HepG2 (cell line): Measurements from ENCODE around the gene CTNNBL1. TPM values are rescaled to one million over a fixed set of nuclear protein-coding genes. Genes with fewer than 3 reads are reported as not detected.

ENCODE experiments used
- ATAC-seq: fragments of 200-7000 bp; cut with Tn5 transposase; 3 replicates; pipeline ENCODE4 v1.9.1; 2020; ENCODE audit warnings: mild to moderate bottlenecking, moderate library complexity
- BruUV-seq: library from RNA; stranded (reverse); fragments of 400-500 nt; replicated peaks from 2 replicates; lab custom pipeline; 2021; lab: Mats Ljungman, UMichigan
- CTCF ChIA-PET: fragments of 300-600 bp; formaldehyde crosslinking; extraction: SDS; loops from one replicate; lab custom pipeline; 2021; ENCODE audit warnings: low total read pairs, inconsistent platforms, low intra/inter-chr PET ratio; lab: Yijun Ruan, JAX
- POLR2A ChIA-PET: fragments of 350-600 bp; sonication (Branson Sonifier 250); formaldehyde crosslinking; loops from one replicate; lab custom pipeline; 2020; ENCODE audit warnings: antibody characterized with exemption, inconsistent platforms; lab: Yijun Ruan, JAX
- DNase-seq: peaks from one replicate; pipeline ENCODE4 v3.0.0-alpha.2; 2015; ENCODE audit warnings: low spot score
- FAIRE-seq: peaks from 3 replicates; lab custom pipeline; 2011; peaks lifted over from hg19 to GRCh38; lab: Jason Lieb, UNC
- H2AFZ ChIP-seq: one replicate; pipeline ENCODE4 v1.6.1; 2011; ENCODE audit warnings: low read length, inconsistent platforms
- H3K27ac ChIP-seq: fragments of 300-600 bp; 3 replicates; pipeline ENCODE4 v1.8.0; 2011; ENCODE audit warnings: mixed run types, mild to moderate bottlenecking, mixed read lengths, low read length, inconsistent platforms; ENCODE audit not compliant: insufficient read depth; ENCODE audit errors: extremely low read length
- H3K27me3 ChIP-seq, 2 experiments: fragments of 200-600 bp in 1 of 2; 2 replicates in 1 of 2; 3 replicates in 1 of 2; pipeline versions ENCODE4 v1.6.0 to v1.8.0; 2011; ENCODE audit warnings: low read length in 2 of 2, mild to moderate bottlenecking in 2 of 2, moderate library complexity in 2 of 2, inconsistent platforms in 1 of 2; ENCODE audit not compliant: insufficient read depth in 2 of 2, control insufficient read depth in 1 of 2
- H3K36me3 ChIP-seq, 2 experiments: fragments of 200-600 bp in 1 of 2; replicated peaks in 1 of 2; 2 replicates in 1 of 2; 3 replicates in 1 of 2; pipeline versions ENCODE4 v1.5.1 to v1.8.0; 2011; ENCODE audit warnings: low read length in 2 of 2, inconsistent platforms in 1 of 2; ENCODE audit not compliant: insufficient read depth in 2 of 2, control insufficient read depth in 1 of 2
- H3K4me1 ChIP-seq: 2 replicates; pipeline ENCODE4 v1.5.1; 2012; ENCODE audit warnings: low read length, inconsistent platforms; ENCODE audit not compliant: insufficient read depth
- H3K4me2 ChIP-seq: 2 replicates; pipeline ENCODE4 v1.6.0; 2011; ENCODE audit warnings: low read depth, low read length, inconsistent platforms
- H3K4me3 ChIP-seq, 3 experiments: fragments of 200-600 bp in 1 of 3; sonication (generic), shearing (Covaris generic) in 1 of 3; replicated peaks in 1 of 3; 2 replicates each; pipeline ENCODE4 v1.5.1; 2011 to 2016; ENCODE audit warnings: low read length in 3 of 3, inconsistent platforms in 2 of 3, low read depth in 2 of 3, mild to moderate bottlenecking in 2 of 3, control low read depth in 1 of 3, mixed read lengths in 1 of 3; ENCODE audit not compliant: insufficient read depth in 1 of 3
- H3K79me2 ChIP-seq: one replicate; pipeline ENCODE4 v1.6.1; 2011; ENCODE audit warnings: low read length, inconsistent platforms; ENCODE audit not compliant: insufficient read depth
- H3K9ac ChIP-seq: 2 replicates; pipeline ENCODE4 v1.6.0; 2011; ENCODE audit warnings: mild to moderate bottlenecking, low read depth, low read length, inconsistent platforms; ENCODE audit not compliant: insufficient read depth
- H3K9me3 ChIP-seq: 2 replicates; pipeline ENCODE4 v1.5.1; 2012; ENCODE audit warnings: mild to moderate bottlenecking, low read length
- H4K20me1 ChIP-seq: 2 replicates; pipeline ENCODE4 v1.6.0; 2011; ENCODE audit warnings: inconsistent platforms, mild to moderate bottlenecking, low read length, moderate library complexity; ENCODE audit not compliant: insufficient read depth
- AGO2 ChIP-seq: fragments of 200-400 bp; formaldehyde crosslinking; optimal IDR thresholded peaks from 2 replicates; pipeline ENCODE3; 2017; ENCODE audit warnings: mild to moderate bottlenecking, low read depth, low read length, moderate library complexity
- ARNT ChIP-seq: fragments of 450-650 bp; IDR thresholded peaks from 2 replicates; pipeline ENCODE4 v1.6.1; 2017
- DNMT1 ChIP-seq: sonication (generic); formaldehyde crosslinking; IDR thresholded peaks from 2 replicates; pipeline ENCODE4 v1.5.1; 2020; ENCODE audit warnings: mild to moderate bottlenecking, missing genetic modification reagents
- EP300 ChIP-seq, 3 experiments: sonication (generic) in 1 of 3; formaldehyde crosslinking in 1 of 3; IDR thresholded peaks; 2 replicates each; pipeline versions ENCODE4 v1.5.1 to v1.6.1; 2011 to 2020; ENCODE audit warnings: low read depth in 2 of 3, low read length in 2 of 3, borderline replicate concordance in 1 of 3, improper control_type of control experiment in 1 of 3, mild to moderate bottlenecking in 1 of 3, missing genetic modification reagents in 1 of 3, moderate library complexity in 1 of 3
- FOXA3 ChIP-seq: IDR thresholded peaks from 2 replicates; pipeline ENCODE4 v1.6.1; 2016; ENCODE audit warnings: missing genetic modification reagents, missing compliant biosample characterization
- GATAD1 ChIP-seq: IDR thresholded peaks from 2 replicates; pipeline ENCODE4 v1.6.1; 2016; ENCODE audit warnings: missing genetic modification reagents, missing compliant biosample characterization
- HIVEP1 ChIP-seq: sonication (generic); formaldehyde crosslinking; IDR thresholded peaks from 2 replicates; pipeline ENCODE4 v1.4.0; 2020; ENCODE audit warnings: mild to moderate bottlenecking, missing genetic modification reagents
- HMG20B ChIP-seq: conservative IDR thresholded peaks from 2 replicates; pipeline ENCODE4 v1.6.1; 2016; ENCODE audit warnings: missing genetic modification reagents, missing compliant biosample characterization
- HNF4G ChIP-seq, 2 experiments: sonication (generic) in 1 of 2; formaldehyde crosslinking in 1 of 2; IDR thresholded peaks; 2 replicates each; pipeline versions ENCODE4 v1.4.0 to v1.6.1; 2011 to 2020; ENCODE audit warnings: borderline replicate concordance in 2 of 2, low read depth in 2 of 2, mild to moderate bottlenecking in 2 of 2, low read length in 1 of 2, missing genetic modification reagents in 1 of 2, moderate library complexity in 1 of 2
- JUN ChIP-seq: sonication (generic); formaldehyde crosslinking; IDR thresholded peaks from 2 replicates; pipeline ENCODE4 v1.4.0; 2020; ENCODE audit warnings: mild to moderate bottlenecking, missing genetic modification reagents
- NFIC ChIP-seq: IDR thresholded peaks from 2 replicates; pipeline ENCODE4 v1.6.1; 2012; ENCODE audit warnings: mild to moderate bottlenecking, low read length, inconsistent platforms
- ONECUT2 ChIP-seq: sonication (generic); formaldehyde crosslinking; IDR thresholded peaks from 2 replicates; pipeline ENCODE4 v1.4.0; 2020; ENCODE audit warnings: missing genetic modification reagents
- PHF8 ChIP-seq: sonication (generic); formaldehyde crosslinking; IDR thresholded peaks from 2 replicates; pipeline ENCODE4 v1.5.0; 2020; ENCODE audit warnings: missing genetic modification reagents
- TBX3 ChIP-seq: fragments of 450-650 bp; IDR thresholded peaks from 2 replicates; pipeline ENCODE4 v1.6.1; 2017; ENCODE audit warnings: antibody characterized with exemption, mild to moderate bottlenecking, inconsistent platforms, borderline replicate concordance
- ZC3H13 ChIP-seq: sonication (generic); formaldehyde crosslinking; IDR thresholded peaks from 2 replicates; pipeline ENCODE4 v1.8.1; 2023; ENCODE audit warnings: mild to moderate bottlenecking, missing genetic modification reagents, moderate library complexity
- ZFP37 ChIP-seq: sonication (generic); formaldehyde crosslinking; IDR thresholded peaks from 2 replicates; pipeline ENCODE4 v1.4.0; 2020; ENCODE audit warnings: missing genetic modification reagents, borderline replicate concordance
- ZFYVE20 ChIP-seq: sonication (generic); formaldehyde crosslinking; IDR thresholded peaks from 2 replicates; pipeline ENCODE4 v1.8.0; 2023; ENCODE audit warnings: low read depth, mild to moderate bottlenecking, moderate library complexity, missing genetic modification reagents, borderline replicate concordance
- ZNF207 ChIP-seq: fragments of 450-650 bp; IDR thresholded peaks from 2 replicates; pipeline ENCODE4 v1.6.1; 2016; ENCODE audit warnings: antibody characterized with exemption, borderline replicate concordance
- ZNF282 ChIP-seq: fragments of 450-650 bp; IDR thresholded peaks from 2 replicates; pipeline ENCODE4 v1.6.1; 2018; ENCODE audit not compliant: partially characterized antibody
- ZNF644 ChIP-seq: IDR thresholded peaks from 2 replicates; pipeline ENCODE4 v1.6.1; 2016; ENCODE audit warnings: low read depth
- ZNF740 ChIP-seq: sonication (generic); formaldehyde crosslinking; IDR thresholded peaks from 2 replicates; pipeline ENCODE4 v1.4.0; 2020; ENCODE audit warnings: missing genetic modification reagents
- ZNF878 ChIP-seq: sonication (generic); formaldehyde crosslinking; IDR thresholded peaks from 2 replicates; pipeline ENCODE4 v1.8.1; 2023; ENCODE audit warnings: mild to moderate bottlenecking, missing genetic modification reagents, moderate library complexity
- in situ Hi-C: cut with HindIII; loops from 2 replicates; pipeline ENCODE4 v1.10.0; 2017; ENCODE audit warnings: low pct_unique_long_range_greater_than_20kb; ENCODE audit not compliant: extremely low pct_ligation_motif_present
- intact Hi-C: fragments of 100-400 bp; cut with micrococcal nuclease; formaldehyde crosslinking; loops from one replicate; pipeline ENCODE4 v1.10.0; 2022; ENCODE audit not compliant: unreplicated experiment
- polyA plus RNA-seq, 8 experiments: library from polyadenylated mRNA; depleted of rRNA in 3 of 8; stranded (reverse) in 7 of 8; unstranded in 1 of 8; fragments of >200 nt; fragmentation: Illumina TruSeq in 4 of 8; extraction: Trizol in 4 of 8; gene quantifications; 2 replicates each; pipeline versions ENCODE4 v1.2.1 to v1.2.3, GENCODE V29; 2011 to 2016; ENCODE audit warnings: low read depth in 4 of 8, missing spikeins in 1 of 8, mixed read lengths in 1 of 8; ENCODE audit not compliant: insufficient read depth in 1 of 8
- total RNA-seq, 5 experiments: library from RNA; depleted of rRNA; stranded (reverse); fragments of >200 nt; fragmentation: Illumina TruSeq; extraction: Trizol; gene quantifications; 2 replicates each; pipeline ENCODE4 v1.2.3, GENCODE V29; 2016; ENCODE audit warnings: low read depth in 1 of 5
- TF ChIP-seq, protein P1 (sequence below): sonication (generic); formaldehyde crosslinking; IDR thresholded peaks from 2 replicates; pipeline ENCODE4 v1.4.0; 2020; ENCODE audit warnings: missing genetic modification reagents, borderline replicate concordance

The CTNNBL1 gene
- total and polyA plus RNA-seq, 2 of the 13 experiments (the other 11 are each of a cell fraction or from before 2014, with no cell fraction given), result 49.3 to 94.6 TPM

DNA sequence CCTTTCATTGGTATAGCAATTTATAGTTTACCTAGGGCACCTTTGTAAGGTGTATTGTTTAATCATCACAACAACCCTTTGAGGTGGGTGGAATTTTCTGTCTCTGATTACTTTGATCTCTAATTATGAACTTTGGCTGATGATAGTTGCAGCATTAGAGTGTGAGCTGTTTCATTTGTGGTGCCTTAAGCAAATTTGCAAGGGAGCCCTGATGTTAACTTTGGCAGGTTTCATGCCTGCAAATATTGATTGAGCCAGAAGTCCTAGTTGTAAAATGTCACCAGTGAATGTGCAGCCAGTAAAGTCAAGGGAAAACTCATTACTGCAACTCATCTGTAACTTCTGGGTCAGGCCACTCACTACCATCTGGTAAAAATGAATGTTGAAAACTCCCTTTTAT lies 29.8 kb downstream of the CTNNBL1 start:
- BruUV-seq, result no TSS peak
- Histone ChIP-seq H3K79me2 (peaks cover 33% of the 10 kb centered on the region), H2AFZ (no peak overlapping the region), H3K36me3 (no peaks in the 10 kb centered on the region), H3K4me2 (no peak overlapping the region; the same call in 1 of the 2 replicates), H3K9ac (no peak overlapping the region), H3K4me1 (peaks cover 46% of the 10 kb centered on the region), H3K9me3 (no peaks in the 10 kb centered on the region), H3K4me3 (no peak overlapping the region), H3K27ac (peak overlapping the region; percentile 23), H4K20me1 (no peaks in the 10 kb centered on the region), H3K27me3 (no peaks in the 10 kb centered on the region)
- CTCF ChIA-PET, result no interaction called here
- POLR2A ChIA-PET, result no interaction called here
- in situ Hi-C loops (no loop called here), intact Hi-C loops (no loop called here)
- peak; percentile 8 for FAIRE-seq
- ATAC-seq, result peak; percentile 44
- DNase-seq, result peak; percentile 38
- TF ChIP-seq ZNF644 (CRISPR knock-in tag) (no peak), ZNF740 (CRISPR knock-in tag) (no peak), ZNF207 (no peak), ZNF878 (CRISPR knock-in tag) (no peak), AGO2 (no peak), HIVEP1 (CRISPR knock-in tag) (no peak), ZFP37 (no peak), HNF4G (IDR thresholded peaks at IDR 0.05; ENCODE audit: borderline replicate concordance, low read depth, low read length) (0 out of 2 replicates have a peak, but pooled peaks have one; percentile 27), HNF4G (CRISPR knock-in tag; IDR thresholded peaks at IDR 0.05; ENCODE audit: borderline replicate concordance, low read depth) (no peak), ZFYVE20 (CRISPR knock-in tag) (no peak), FOXA3 (CRISPR knock-in tag) (peak; percentile 46), PHF8 (CRISPR knock-in tag) (no peak), ZNF282 (no peak), ZC3H13 (CRISPR knock-in tag) (no peak), ARNT (no peak), TBX3 (peak; percentile 93; the same call in 1 of the 2 replicates), HMG20B (CRISPR knock-in tag) (no peak), NFIC (peak; percentile 54; the same call in 1 of the 2 replicates), JUN (no peak), ONECUT2 (CRISPR knock-in tag) (peak; percentile 86), GATAD1 (CRISPR knock-in tag) (no peak), EP300 (IDR thresholded peaks at IDR 0.05; ENCODE audit: low read depth in 2 of 2, low read length in 2 of 2) (peak in 1 of 2 experiments; percentile 75; a peak in 1 of 4 replicates), EP300 (CRISPR knock-in tag; IDR thresholded peaks at IDR 0.05; ENCODE audit: borderline replicate concordance) (no peak), DNMT1 (CRISPR knock-in tag) (no peak)
- TF ChIP-seq, protein P1, sequence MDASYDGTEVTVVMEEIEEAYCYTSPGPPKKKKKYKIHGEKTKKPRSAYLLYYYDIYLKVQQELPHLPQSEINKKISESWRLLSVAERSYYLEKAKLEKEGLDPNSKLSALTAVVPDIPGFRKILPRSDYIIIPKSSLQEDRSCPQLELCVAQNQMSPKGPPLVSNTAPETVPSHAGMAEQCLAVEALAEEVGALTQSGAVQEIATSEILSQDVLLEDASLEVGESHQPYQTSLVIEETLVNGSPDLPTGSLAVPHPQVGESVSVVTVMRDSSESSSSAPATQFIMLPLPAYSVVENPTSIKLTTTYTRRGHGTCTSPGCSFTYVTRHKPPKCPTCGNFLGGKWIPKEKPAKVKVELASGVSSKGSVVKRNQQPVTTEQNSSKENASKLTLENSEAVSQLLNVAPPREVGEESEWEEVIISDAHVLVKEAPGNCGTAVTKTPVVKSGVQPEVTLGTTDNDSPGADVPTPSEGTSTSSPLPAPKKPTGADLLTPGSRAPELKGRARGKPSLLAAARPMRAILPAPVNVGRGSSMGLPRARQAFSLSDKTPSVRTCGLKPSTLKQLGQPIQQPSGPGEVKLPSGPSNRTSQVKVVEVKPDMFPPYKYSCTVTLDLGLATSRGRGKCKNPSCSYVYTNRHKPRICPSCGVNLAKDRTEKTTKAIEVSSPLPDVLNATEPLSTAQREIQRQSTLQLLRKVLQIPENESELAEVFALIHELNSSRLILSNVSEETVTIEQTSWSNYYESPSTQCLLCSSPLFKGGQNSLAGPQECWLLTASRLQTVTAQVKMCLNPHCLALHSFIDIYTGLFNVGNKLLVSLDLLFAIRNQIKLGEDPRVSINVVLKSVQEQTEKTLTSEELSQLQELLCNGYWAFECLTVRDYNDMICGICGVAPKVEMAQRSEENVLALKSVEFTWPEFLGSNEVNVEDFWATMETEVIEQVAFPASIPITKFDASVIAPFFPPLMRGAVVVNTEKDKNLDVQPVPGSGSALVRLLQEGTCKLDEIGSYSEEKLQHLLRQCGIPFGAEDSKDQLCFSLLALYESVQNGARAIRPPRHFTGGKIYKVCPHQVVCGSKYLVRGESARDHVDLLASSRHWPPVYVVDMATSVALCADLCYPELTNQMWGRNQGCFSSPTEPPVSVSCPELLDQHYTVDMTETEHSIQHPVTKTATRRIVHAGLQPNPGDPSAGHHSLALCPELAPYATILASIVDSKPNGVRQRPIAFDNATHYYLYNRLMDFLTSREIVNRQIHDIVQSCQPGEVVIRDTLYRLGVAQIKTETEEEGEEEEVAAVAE, result no peak
